ENCODE data around the gene RAET1G. TPM values are rescaled to one million over a fixed set of nuclear protein-coding genes. Genes with fewer than 3 reads are reported as not detected.

RAET1G gene
- total RNA-seq, 1 experiment from 2014 or later: 9.9 TPM

- TF ChIP-seq CTCF (IDR thresholded peaks at IDR 0.05; ENCODE audit: unreplicated experiment): no peak
- no peak overlapping the region for H3K4me3 Mint-ChIP-seq (ENCODE audit: unreplicated experiment)
- no peaks in the 10 kb centered on the region for H3K27me3 Mint-ChIP-seq (ENCODE audit: insufficient read depth, unreplicated experiment)
- ChIA-PET POLR2A (no interaction called here), CTCF (interaction anchor here (0.6 to 1.1 kb wide), 4 partner anchors 16 to 500 kb away, joined by 3 to 4 read pairs (median 4); no protein-coding TSS in a partner anchor)
- peaks cover 17% of the 10 kb centered on the region for H3K4me1 Mint-ChIP-seq (ENCODE audit: insufficient read depth, unreplicated experiment)
- intact Hi-C loops (cut with micrococcal nuclease): no loop called here
- no peaks in the 10 kb centered on the region for H3K9me3 Mint-ChIP-seq (ENCODE audit: unreplicated experiment)
- BruUV-seq (replicated peaks): no TSS peak
- no peak overlapping the region for H3K27ac Mint-ChIP-seq (ENCODE audit: low read depth, unreplicated experiment)
- no peak for DNase-seq (ENCODE audit: unreplicated experiment)
- H3K36me3 Mint-ChIP-seq (ENCODE audit: insufficient read depth, unreplicated experiment): no peaks in the 10 kb centered on the region
Observed at GRCh38 chr6:149918151-149918905, 4.6 kb downstream of the RAET1G start.

- Mint-ChIP-seq H3K27ac (ENCODE audit: low read depth, unreplicated experiment) (no peak overlapping the region), H3K4me1 (ENCODE audit: insufficient read depth, unreplicated experiment) (peaks cover 18% of the 10 kb centered on the region), H3K9me3 (ENCODE audit: unreplicated experiment) (no peaks in the 10 kb centered on the region), H3K36me3 (ENCODE audit: insufficient read depth, unreplicated experiment) (no peaks in the 10 kb centered on the region), H3K27me3 (ENCODE audit: insufficient read depth, unreplicated experiment) (no peaks in the 10 kb centered on the region), H3K4me3 (ENCODE audit: unreplicated experiment) (no peak overlapping the region)
- intact Hi-C loops (cut with micrococcal nuclease): no loop called here
- ChIA-PET CTCF (interaction anchor here (0.6 to 1.4 kb wide), 4 partner anchors 17 to 500 kb away, joined by 3 to 4 read pairs (median 4); no protein-coding TSS in a partner anchor), POLR2A (no interaction called here)
- no peak for DNase-seq (ENCODE audit: unreplicated experiment)
- BruUV-seq (replicated peaks): no TSS peak
- TF ChIP-seq CTCF (IDR thresholded peaks at IDR 0.05; ENCODE audit: unreplicated experiment): no peak
Observed at GRCh38 chr6:149917679-149918078, 5.2 kb downstream of the RAET1G start.

GRCh38 chr6:149915970-149916865 is 6.7 kb downstream of the RAET1G start:
- Mint-ChIP-seq H3K4me1 (ENCODE audit: insufficient read depth, unreplicated experiment) (peaks cover 10% of the 10 kb centered on the region), H3K4me3 (ENCODE audit: unreplicated experiment) (no peak overlapping the region), H3K36me3 (ENCODE audit: insufficient read depth, unreplicated experiment) (no peaks in the 10 kb centered on the region), H3K27ac (ENCODE audit: low read depth, unreplicated experiment) (no peak overlapping the region), H3K9me3 (ENCODE audit: unreplicated experiment) (no peaks in the 10 kb centered on the region), H3K27me3 (ENCODE audit: insufficient read depth, unreplicated experiment) (no peaks in the 10 kb centered on the region)
- ChIA-PET POLR2A (interaction anchor here (0.9 to 1.4 kb wide), 2 partner anchors 16 to 21 kb away, joined by 3 to 5 read pairs; no protein-coding TSS in a partner anchor), CTCF (interaction anchor here (0.7 to 1.4 kb wide), 5 partner anchors 11 to 94 kb away, joined by 3 to 6 read pairs (median 4); no protein-coding TSS in a partner anchor)
- intact Hi-C loops (cut with micrococcal nuclease): no loop called here
- TF ChIP-seq CTCF (IDR thresholded peaks at IDR 0.05; ENCODE audit: unreplicated experiment): no peak
- no TSS peak for BruUV-seq (replicated peaks)
- no peak for DNase-seq (ENCODE audit: unreplicated experiment)
